HepG2 (cell line): ENCODE data around the gene CDH23. TPM values are rescaled to one million over a fixed set of nuclear protein-coding genes. Genes with fewer than 3 reads are reported as not detected.

Source experiments
- BCL6 ChIP-seq: IDR thresholded peaks from 2 replicates; pipeline ENCODE4 v1.6.1; 2016; ENCODE audit warnings: missing genetic modification reagents, missing compliant biosample characterization
- ELF4 ChIP-seq: sonication (generic); formaldehyde crosslinking; IDR thresholded peaks from 2 replicates; pipeline ENCODE4 v1.5.0; 2020; ENCODE audit warnings: missing genetic modification reagents, mild to moderate bottlenecking, moderate library complexity, borderline replicate concordance
- MTF1 ChIP-seq: sonication (generic); formaldehyde crosslinking; IDR thresholded peaks from 2 replicates; pipeline ENCODE4 v1.5.0; 2020; ENCODE audit warnings: missing genetic modification reagents
- NCOA1 ChIP-seq: sonication (generic); formaldehyde crosslinking; IDR thresholded peaks from 2 replicates; pipeline ENCODE4 v1.9.0; 2021; ENCODE audit warnings: missing genetic modification reagents
- NFIB ChIP-seq: sonication (generic); formaldehyde crosslinking; IDR thresholded peaks from 2 replicates; pipeline ENCODE4 v1.9.0; 2021; ENCODE audit warnings: missing genetic modification reagents, mild to moderate bottlenecking, borderline replicate concordance
- NR2C2 ChIP-seq: sonication (generic); formaldehyde crosslinking; IDR thresholded peaks from 2 replicates; pipeline ENCODE4 v1.4.0; 2020; ENCODE audit warnings: missing genetic modification reagents, mild to moderate bottlenecking, moderate library complexity, borderline replicate concordance
- PHF5A ChIP-seq: IDR thresholded peaks from one replicate; pipeline ENCODE4 v1.6.1; 2018; ENCODE audit warnings: low read depth, missing genetic modification reagents; ENCODE audit not compliant: unreplicated experiment
- POGZ ChIP-seq: sonication (generic); formaldehyde crosslinking; IDR thresholded peaks from 2 replicates; pipeline ENCODE4 v1.4.0; 2020; ENCODE audit warnings: mild to moderate bottlenecking, missing genetic modification reagents
- RFXANK ChIP-seq: IDR thresholded peaks from 2 replicates; pipeline ENCODE4 v1.6.1; 2016
- ZC3H13 ChIP-seq: sonication (generic); formaldehyde crosslinking; IDR thresholded peaks from 2 replicates; pipeline ENCODE4 v1.8.1; 2023; ENCODE audit warnings: mild to moderate bottlenecking, missing genetic modification reagents, moderate library complexity
- ZEB1 ChIP-seq: IDR thresholded peaks from 2 replicates; pipeline ENCODE4 v1.6.1; 2012; ENCODE audit warnings: mild to moderate bottlenecking, low read depth, inconsistent platforms; ENCODE audit not compliant: insufficient replicate concordance
- ZFP62 ChIP-seq: sonication (generic); formaldehyde crosslinking; IDR thresholded peaks from 2 replicates; pipeline ENCODE4 v1.4.0; 2020; ENCODE audit warnings: missing genetic modification reagents
- ZFYVE20 ChIP-seq: sonication (generic); formaldehyde crosslinking; IDR thresholded peaks from 2 replicates; pipeline ENCODE4 v1.8.0; 2023; ENCODE audit warnings: low read depth, mild to moderate bottlenecking, moderate library complexity, missing genetic modification reagents, borderline replicate concordance
- ZKSCAN1 ChIP-seq: fragments of 150-350 bp; IDR thresholded peaks from 2 replicates; pipeline ENCODE4 v1.6.1; 2014; ENCODE audit warnings: low read length
- ZNF510 ChIP-seq: sonication (generic); formaldehyde crosslinking; IDR thresholded peaks from 2 replicates; pipeline ENCODE4 v1.4.0; 2020; ENCODE audit warnings: low read depth, mild to moderate bottlenecking, missing genetic modification reagents
- ZNF713 ChIP-seq: sonication (generic); formaldehyde crosslinking; IDR thresholded peaks from 2 replicates; pipeline ENCODE4 v1.4.0; 2020; ENCODE audit warnings: mild to moderate bottlenecking, missing genetic modification reagents
- polyA plus RNA-seq, 8 experiments: library from polyadenylated mRNA; depleted of rRNA in 3 of 8; stranded (reverse) in 7 of 8; unstranded in 1 of 8; fragments of >200 nt; fragmentation: Illumina TruSeq in 4 of 8; extraction: Trizol in 4 of 8; gene quantifications; 2 replicates each; pipeline versions ENCODE4 v1.2.1 to v1.2.3, GENCODE V29; 2011 to 2016; ENCODE audit warnings: low read depth in 4 of 8, missing spikeins in 1 of 8, mixed read lengths in 1 of 8; ENCODE audit not compliant: insufficient read depth in 1 of 8
- total RNA-seq, 5 experiments: library from RNA; depleted of rRNA; stranded (reverse); fragments of >200 nt; fragmentation: Illumina TruSeq; extraction: Trizol; gene quantifications; 2 replicates each; pipeline ENCODE4 v1.2.3, GENCODE V29; 2016; ENCODE audit warnings: low read depth in 1 of 5
- TF ChIP-seq, protein P1 (sequence below): sonication (generic); formaldehyde crosslinking; conservative IDR thresholded peaks from 2 replicates; pipeline ENCODE4 v1.8.0; 2022; ENCODE audit warnings: low read depth, missing genetic modification reagents
- TF ChIP-seq, protein P2 (sequence below): sonication (generic); formaldehyde crosslinking; IDR thresholded peaks from 2 replicates; pipeline ENCODE4 v1.9.0; 2021; ENCODE audit warnings: missing genetic modification reagents, borderline replicate concordance
- TF ChIP-seq, protein P3 (sequence below): sonication (generic); formaldehyde crosslinking; IDR thresholded peaks from 2 replicates; pipeline ENCODE4 v1.4.0; 2020; ENCODE audit warnings: missing genetic modification reagents
- TF ChIP-seq, protein P4 (sequence below): fragments of 450-650 bp; IDR thresholded peaks from 2 replicates; pipeline ENCODE4 v1.6.1; 2016

CDH23 gene
- total and polyA plus RNA-seq, 2 of the 13 experiments (the other 11 are each of a cell fraction or from before 2014, with no cell fraction given), result 0.13 TPM; not detected in 1

DNA sequence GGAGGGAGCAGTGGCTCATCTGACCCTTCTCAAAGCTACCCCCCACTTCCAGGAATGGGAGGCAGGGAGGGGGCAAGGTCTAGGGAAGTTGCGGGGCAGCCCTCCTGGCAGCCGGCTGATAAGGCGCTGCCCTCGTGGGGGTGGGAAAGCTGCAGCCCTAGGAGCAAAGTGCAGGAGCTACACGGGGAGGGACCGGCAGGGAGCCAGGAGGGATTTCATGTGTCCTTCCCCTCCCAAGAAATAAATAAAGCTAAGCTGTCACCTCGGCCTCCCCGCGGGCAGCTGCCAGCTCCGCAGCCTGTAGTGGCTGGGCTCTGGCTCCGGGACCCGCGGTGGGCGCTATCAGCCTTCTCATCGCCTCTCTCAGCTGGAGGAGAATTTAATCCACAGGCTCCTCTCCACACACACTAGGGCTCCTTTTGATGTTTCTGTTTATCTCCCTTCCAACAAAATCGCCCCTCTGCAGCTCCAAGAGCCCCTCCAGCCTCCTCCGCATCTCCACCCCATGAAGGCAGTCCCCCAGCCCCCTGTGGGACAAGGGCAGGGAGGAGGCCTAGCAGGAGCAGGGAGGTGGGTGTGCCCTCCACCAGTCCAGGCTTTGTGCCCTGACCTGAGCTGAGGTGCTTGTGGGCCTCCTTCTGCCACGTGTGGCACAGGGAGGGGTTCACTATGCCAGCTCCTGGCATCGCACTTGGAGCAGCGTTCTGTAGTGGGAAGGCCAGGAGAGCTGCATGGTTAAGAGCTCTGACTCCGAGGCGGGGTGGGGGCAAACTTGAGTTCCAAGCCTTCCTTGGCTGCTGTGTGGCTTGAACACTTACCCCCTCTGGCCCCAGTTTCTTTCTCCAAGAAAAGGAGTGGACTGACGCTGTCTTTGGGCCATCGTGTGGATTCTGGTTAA, 242.4 kb downstream of the CDH23 start (continued):
- TF ChIP-seq ZNF713 (CRISPR knock-in tag) (no peak), NCOA1 (CRISPR knock-in tag) (no peak), RFXANK (no peak), ZFYVE20 (CRISPR knock-in tag) (no peak), ZKSCAN1 (no peak), NFIB (CRISPR knock-in tag) (no peak), NR2C2 (CRISPR knock-in tag) (no peak), ZEB1 (no peak), ZC3H13 (CRISPR knock-in tag) (no peak), MTF1 (no peak), POGZ (CRISPR knock-in tag) (no peak), ELF4 (no peak), PHF5A (CRISPR knock-in tag) (no peak), BCL6 (CRISPR knock-in tag) (peak; percentile 85), ZNF510 (peak; percentile 65; the same call in 1 of the 2 replicates), ZFP62 (CRISPR knock-in tag) (no peak)
- TF ChIP-seq, protein P1, sequence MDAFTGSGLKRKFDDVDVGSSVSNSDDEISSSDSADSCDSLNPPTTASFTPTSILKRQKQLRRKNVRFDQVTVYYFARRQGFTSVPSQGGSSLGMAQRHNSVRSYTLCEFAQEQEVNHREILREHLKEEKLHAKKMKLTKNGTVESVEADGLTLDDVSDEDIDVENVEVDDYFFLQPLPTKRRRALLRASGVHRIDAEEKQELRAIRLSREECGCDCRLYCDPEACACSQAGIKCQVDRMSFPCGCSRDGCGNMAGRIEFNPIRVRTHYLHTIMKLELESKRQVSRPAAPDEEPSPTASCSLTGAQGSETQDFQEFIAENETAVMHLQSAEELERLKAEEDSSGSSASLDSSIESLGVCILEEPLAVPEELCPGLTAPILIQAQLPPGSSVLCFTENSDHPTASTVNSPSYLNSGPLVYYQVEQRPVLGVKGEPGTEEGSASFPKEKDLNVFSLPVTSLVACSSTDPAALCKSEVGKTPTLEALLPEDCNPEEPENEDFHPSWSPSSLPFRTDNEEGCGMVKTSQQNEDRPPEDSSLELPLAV (CRISPR knock-in tag), result no peak
- TF ChIP-seq, protein P2, sequence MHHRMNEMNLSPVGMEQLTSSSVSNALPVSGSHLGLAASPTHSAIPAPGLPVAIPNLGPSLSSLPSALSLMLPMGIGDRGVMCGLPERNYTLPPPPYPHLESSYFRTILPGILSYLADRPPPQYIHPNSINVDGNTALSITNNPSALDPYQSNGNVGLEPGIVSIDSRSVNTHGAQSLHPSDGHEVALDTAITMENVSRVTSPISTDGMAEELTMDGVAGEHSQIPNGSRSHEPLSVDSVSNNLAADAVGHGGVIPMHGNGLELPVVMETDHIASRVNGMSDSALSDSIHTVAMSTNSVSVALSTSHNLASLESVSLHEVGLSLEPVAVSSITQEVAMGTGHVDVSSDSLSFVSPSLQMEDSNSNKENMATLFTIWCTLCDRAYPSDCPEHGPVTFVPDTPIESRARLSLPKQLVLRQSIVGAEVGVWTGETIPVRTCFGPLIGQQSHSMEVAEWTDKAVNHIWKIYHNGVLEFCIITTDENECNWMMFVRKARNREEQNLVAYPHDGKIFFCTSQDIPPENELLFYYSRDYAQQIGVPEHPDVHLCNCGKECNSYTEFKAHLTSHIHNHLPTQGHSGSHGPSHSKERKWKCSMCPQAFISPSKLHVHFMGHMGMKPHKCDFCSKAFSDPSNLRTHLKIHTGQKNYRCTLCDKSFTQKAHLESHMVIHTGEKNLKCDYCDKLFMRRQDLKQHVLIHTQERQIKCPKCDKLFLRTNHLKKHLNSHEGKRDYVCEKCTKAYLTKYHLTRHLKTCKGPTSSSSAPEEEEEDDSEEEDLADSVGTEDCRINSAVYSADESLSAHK, result no peak
- TF ChIP-seq, protein P3, sequence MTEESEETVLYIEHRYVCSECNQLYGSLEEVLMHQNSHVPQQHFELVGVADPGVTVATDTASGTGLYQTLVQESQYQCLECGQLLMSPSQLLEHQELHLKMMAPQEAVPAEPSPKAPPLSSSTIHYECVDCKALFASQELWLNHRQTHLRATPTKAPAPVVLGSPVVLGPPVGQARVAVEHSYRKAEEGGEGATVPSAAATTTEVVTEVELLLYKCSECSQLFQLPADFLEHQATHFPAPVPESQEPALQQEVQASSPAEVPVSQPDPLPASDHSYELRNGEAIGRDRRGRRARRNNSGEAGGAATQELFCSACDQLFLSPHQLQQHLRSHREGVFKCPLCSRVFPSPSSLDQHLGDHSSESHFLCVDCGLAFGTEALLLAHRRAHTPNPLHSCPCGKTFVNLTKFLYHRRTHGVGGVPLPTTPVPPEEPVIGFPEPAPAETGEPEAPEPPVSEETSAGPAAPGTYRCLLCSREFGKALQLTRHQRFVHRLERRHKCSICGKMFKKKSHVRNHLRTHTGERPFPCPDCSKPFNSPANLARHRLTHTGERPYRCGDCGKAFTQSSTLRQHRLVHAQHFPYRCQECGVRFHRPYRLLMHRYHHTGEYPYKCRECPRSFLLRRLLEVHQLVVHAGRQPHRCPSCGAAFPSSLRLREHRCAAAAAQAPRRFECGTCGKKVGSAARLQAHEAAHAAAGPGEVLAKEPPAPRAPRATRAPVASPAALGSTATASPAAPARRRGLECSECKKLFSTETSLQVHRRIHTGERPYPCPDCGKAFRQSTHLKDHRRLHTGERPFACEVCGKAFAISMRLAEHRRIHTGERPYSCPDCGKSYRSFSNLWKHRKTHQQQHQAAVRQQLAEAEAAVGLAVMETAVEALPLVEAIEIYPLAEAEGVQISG, result 0 out of 2 replicates have a peak, but pooled peaks have one; percentile 10
- TF ChIP-seq, protein P4, sequence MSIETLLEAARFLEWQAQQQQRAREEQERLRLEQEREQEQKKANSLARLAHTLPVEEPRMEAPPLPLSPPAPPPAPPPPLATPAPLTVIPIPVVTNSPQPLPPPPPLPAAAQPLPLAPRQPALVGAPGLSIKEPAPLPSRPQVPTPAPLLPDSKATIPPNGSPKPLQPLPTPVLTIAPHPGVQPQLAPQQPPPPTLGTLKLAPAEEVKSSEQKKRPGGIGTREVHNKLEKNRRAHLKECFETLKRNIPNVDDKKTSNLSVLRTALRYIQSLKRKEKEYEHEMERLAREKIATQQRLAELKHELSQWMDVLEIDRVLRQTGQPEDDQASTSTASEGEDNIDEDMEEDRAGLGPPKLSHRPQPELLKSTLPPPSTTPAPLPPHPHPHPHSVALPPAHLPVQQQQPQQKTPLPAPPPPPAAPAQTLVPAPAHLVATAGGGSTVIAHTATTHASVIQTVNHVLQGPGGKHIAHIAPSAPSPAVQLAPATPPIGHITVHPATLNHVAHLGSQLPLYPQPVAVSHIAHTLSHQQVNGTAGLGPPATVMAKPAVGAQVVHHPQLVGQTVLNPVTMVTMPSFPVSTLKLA, result no peak
